BJ (cell line): ENCODE results near the gene CTIF. TPM values are rescaled to one million over a fixed set of nuclear protein-coding genes. Genes with fewer than 3 reads are reported as not detected.
A peak's percentile ranks its signal among the peaks of the same experiment; 100 is the strongest.

ENCODE experiments used
- CTCF ChIA-PET: fragments of 350-600 bp; formaldehyde crosslinking; extraction: SDS; loops from one replicate; lab custom pipeline; 2021; ENCODE audit warnings: antibody characterized with exemption, inconsistent platforms; lab: Yijun Ruan, JAX
- POLR2A ChIA-PET: fragments of 300-600 bp; sonication (Branson Sonifier 250); formaldehyde crosslinking; extraction: SDS; loops from one replicate; lab custom pipeline; 2021; ENCODE audit warnings: antibody characterized with exemption; lab: Charles Lee
- DNase-seq: peaks from one replicate; pipeline ENCODE4 v3.0.0-alpha.2; 2011; ENCODE audit warnings: low read depth
- H3K27me3 ChIP-seq: 2 replicates; pipeline ENCODE4 v1.6.0; 2011; ENCODE audit warnings: low read length; ENCODE audit not compliant: control insufficient read depth, insufficient read depth
- H3K36me3 ChIP-seq: 2 replicates; pipeline ENCODE4 v1.5.1; 2011; ENCODE audit warnings: low read length; ENCODE audit not compliant: control insufficient read depth, insufficient read depth
- H3K4me3 ChIP-seq: 2 replicates; pipeline ENCODE4 v1.5.1; 2011; ENCODE audit warnings: low read depth, mild to moderate bottlenecking, control low read depth, low read length
- polyA plus RNA-seq: library from polyadenylated mRNA; depleted of rRNA; stranded (reverse); fragments of >200 nt; gene quantifications from 2 replicates; pipeline ENCODE4 v1.2.3, GENCODE V29; 2011
- TF ChIP-seq, protein P1 (sequence below): IDR thresholded peaks from 2 replicates; pipeline ENCODE4 v1.5.1; 2011; ENCODE audit warnings: low read depth, mild to moderate bottlenecking, control low read depth, inconsistent platforms, low read length, moderate library complexity; ENCODE audit not compliant: insufficient read depth

The CTIF gene
- polyA plus RNA-seq, 1 experiment, result 105 TPM

DNA sequence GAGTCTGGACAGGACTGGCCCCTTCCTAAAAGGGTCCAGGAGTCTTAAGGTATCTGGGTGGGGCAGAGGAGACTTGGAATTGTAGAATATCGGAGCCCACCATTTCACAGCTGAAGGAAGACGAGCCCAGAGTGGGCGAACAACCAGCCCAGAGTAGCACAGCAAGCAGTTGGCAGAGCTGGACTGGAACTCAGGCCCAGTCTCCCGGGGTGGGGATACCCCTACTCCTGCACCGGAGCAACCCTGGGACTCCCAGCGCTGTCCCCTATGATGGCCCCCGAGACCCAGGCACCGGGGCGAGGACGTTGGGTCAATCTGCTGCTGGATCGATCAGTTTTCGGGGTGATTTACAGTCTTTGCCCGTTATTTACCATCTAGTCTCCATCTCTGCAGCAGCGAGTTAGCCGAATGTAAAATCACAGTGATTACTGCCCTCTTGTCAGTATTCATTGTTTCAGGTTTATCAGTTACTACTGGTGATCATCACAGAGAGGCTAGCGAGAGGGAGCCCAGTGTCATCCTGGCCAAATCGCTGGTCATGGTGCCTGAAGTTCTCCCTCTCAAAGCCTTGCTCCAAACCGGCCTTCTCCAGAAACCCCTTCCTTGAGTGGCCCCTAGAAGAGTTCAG lies 336.6 kb downstream of the CTIF start:
- TF ChIP-seq, protein P1, sequence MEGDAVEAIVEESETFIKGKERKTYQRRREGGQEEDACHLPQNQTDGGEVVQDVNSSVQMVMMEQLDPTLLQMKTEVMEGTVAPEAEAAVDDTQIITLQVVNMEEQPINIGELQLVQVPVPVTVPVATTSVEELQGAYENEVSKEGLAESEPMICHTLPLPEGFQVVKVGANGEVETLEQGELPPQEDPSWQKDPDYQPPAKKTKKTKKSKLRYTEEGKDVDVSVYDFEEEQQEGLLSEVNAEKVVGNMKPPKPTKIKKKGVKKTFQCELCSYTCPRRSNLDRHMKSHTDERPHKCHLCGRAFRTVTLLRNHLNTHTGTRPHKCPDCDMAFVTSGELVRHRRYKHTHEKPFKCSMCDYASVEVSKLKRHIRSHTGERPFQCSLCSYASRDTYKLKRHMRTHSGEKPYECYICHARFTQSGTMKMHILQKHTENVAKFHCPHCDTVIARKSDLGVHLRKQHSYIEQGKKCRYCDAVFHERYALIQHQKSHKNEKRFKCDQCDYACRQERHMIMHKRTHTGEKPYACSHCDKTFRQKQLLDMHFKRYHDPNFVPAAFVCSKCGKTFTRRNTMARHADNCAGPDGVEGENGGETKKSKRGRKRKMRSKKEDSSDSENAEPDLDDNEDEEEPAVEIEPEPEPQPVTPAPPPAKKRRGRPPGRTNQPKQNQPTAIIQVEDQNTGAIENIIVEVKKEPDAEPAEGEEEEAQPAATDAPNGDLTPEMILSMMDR, result no peak
- Histone ChIP-seq H3K27me3 (no peaks in the 10 kb centered on the region), H3K4me3 (no peak overlapping the region), H3K36me3 (no peaks in the 10 kb centered on the region)
- ChIA-PET CTCF (interaction anchor here (1.3 to 1.5 kb wide), 2 partner anchors 18 to 44 kb away, joined by 3 read pairs; no protein-coding TSS in a partner anchor), POLR2A (no interaction called here)
- DNase-seq, result no peak

DNA sequence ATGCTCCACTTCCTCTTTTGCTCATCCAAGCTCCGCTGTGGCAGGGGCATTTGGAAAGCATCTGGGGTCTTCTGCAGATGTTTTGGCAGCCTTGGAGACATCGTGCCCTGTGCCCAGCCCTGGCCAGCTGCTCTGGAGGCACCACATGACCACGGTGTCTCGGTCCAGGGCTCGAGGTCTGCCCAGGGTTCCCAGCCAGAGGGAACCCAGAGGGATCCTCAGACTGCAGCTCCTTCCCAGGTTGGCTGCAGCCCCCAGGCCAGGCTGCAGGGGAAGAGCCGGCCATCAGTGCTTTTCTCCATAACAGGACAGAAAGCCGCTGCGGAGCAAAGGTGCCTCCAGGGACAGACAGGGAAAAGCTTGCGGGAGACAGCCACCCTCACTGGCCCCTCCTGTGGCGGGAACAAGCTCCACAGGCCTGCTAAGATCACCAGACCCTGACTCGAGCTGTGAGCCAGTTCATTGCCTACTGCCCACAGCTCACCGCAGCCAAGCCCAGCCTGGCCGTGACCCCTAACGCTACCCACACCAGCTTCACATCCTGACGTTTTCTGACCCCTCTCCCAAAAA lies 337.2 kb downstream of the CTIF start:
- TF ChIP-seq, protein P1, result 0 out of 2 replicates have a peak, but pooled peaks have one; percentile 9
- Histone ChIP-seq H3K36me3 (no peaks in the 10 kb centered on the region), H3K4me3 (no peak overlapping the region), H3K27me3 (no peaks in the 10 kb centered on the region)
- ChIA-PET CTCF (interaction anchor here (1.8 kb wide), 1 partner anchor 363 kb away, joined by 4 read pairs; no protein-coding TSS in a partner anchor), POLR2A (no interaction called here)
- DNase-seq, result no peak

DNA sequence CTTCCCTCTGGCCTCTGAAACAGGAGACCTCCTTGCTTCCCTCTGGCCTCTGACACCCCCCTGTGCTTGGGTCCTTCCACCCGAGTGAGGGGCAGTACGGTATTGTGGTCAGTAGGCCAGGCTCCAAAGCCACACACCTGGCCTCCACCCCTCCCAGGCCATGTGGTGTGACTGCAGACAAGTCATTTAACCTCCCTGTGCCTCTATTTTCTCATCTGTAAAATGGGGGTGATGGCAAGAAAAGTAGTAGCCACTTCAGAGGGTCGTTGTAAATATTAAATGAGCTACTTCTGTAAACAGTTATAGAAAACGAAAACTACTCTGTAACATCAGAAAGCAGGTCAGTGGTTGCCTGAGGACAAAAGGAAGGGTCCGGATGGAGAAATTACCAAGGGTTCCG lies 337.8 kb downstream of the CTIF start:
- no peak for DNase-seq
- ChIA-PET CTCF (interaction anchor here (1.2 to 1.8 kb wide), 2 partner anchors 36 to 362 kb away, joined by 3 to 4 read pairs; no protein-coding TSS in a partner anchor), POLR2A (no interaction called here)
- no peaks in the 10 kb centered on the region for H3K27me3 ChIP-seq
- H3K36me3 ChIP-seq, result no peaks in the 10 kb centered on the region
- TF ChIP-seq, protein P1, result no peak
- no peak overlapping the region for H3K4me3 ChIP-seq

DNA sequence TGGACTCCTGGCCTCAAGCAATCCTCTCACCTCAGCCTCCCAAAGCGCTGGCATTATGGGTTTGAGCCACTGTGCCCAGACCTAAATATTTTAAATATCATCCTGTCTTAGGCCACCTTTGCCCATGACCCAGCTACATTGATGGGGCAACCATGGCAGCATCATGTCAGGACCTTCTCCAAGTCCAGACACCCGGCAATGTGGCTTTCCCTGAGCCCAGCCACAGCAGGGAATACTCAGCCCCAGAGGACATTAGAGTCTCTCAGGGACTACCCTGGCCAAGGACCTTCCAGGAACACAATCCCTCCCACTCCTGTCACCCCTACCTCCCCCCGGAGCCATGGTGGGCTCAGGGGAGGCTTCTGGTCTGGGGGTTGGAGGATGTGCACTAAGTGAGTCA lies 339.1 kb downstream of the CTIF start:
- DNase-seq, result no peak
- ChIA-PET POLR2A (no interaction called here), CTCF (interaction anchor here (0.6 to 1.2 kb wide), 4 partner anchors 35 to 201 kb away, joined by 3 to 4 read pairs (median 3); no protein-coding TSS in a partner anchor)
- Histone ChIP-seq H3K4me3 (no peak overlapping the region), H3K36me3 (no peaks in the 10 kb centered on the region), H3K27me3 (no peaks in the 10 kb centered on the region)
- TF ChIP-seq, protein P1, result no peak

DNA sequence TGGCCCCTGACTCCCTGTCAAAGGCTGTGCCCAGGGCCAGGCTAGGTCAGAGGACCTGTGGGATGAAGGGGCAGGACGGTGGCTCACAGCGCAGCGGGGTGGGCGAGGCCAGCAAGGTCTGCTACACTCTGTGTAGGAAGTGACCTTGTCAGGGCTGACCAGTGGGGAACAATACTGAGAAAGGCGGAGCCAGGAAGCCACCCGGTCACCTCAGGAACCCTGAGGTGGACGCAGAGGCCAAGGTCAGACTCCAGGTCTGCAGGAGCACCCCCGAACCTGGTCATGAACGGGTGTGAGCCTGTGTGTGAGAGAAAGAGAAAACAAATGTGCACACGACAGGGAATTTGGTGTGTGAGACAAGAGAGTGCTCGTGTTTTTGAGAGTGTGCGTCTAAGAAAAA lies 339.6 kb downstream of the CTIF start:
- CTCF ChIA-PET, result interaction anchor here (1.0 kb wide), 1 partner anchor 202 kb away, joined by 3 read pairs; no protein-coding TSS in a partner anchor
- Histone ChIP-seq H3K27me3 (no peaks in the 10 kb centered on the region), H3K4me3 (no peak overlapping the region), H3K36me3 (no peaks in the 10 kb centered on the region)
- POLR2A ChIA-PET, result no interaction called here
- TF ChIP-seq, protein P1, result no peak
- DNase-seq, result no peak
